NCI-H2107 treated with DMSO at 0.1 percent for 48 hours (cell line): ENCODE results near the gene P2RY1.
"Not testable (repeated sequence)": the region's sequence is repeated elsewhere in the genome, so short reads cannot be mapped to it uniquely, and the experiment has no call there.

ENCODE experiments used
- DNase-seq: peaks from one replicate; lab custom pipeline; 2025; ENCODE audit not compliant: unreplicated experiment; lab: John Stamatoyannopoulos, UW

P2RY1 gene

GRCh38 chr3:152836269-152836668, 1.3 kb downstream of the P2RY1 start:
- no peak for DNase-seq

- DNase-seq: no peak
Measured at GRCh38 chr3:152839511-152839910, 4.6 kb downstream of the P2RY1 start.

- no peak for DNase-seq
Measured at GRCh38 chr3:152841131-152841530, 6.2 kb downstream of the P2RY1 start.

DNA sequence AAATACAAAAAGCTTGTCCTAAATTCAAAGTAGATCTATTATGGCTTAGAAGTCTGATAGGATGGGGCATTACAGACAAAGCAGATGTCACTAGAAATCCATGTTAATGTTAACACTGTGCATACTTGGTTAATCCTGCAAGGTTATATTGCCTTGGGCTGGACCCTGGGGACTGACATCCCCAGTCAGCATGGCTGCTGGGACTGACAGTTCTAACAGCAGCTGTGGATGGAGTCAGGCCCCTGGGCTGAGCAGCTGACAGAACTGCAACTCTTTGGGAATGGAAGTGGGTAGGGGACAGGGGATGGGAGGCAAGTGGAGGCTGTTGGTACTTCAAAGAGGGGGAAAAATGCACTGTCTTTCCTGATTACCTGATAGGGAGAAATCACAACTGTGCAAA, 7.5 kb downstream of the P2RY1 start:
- DNase-seq: no peak

DNA sequence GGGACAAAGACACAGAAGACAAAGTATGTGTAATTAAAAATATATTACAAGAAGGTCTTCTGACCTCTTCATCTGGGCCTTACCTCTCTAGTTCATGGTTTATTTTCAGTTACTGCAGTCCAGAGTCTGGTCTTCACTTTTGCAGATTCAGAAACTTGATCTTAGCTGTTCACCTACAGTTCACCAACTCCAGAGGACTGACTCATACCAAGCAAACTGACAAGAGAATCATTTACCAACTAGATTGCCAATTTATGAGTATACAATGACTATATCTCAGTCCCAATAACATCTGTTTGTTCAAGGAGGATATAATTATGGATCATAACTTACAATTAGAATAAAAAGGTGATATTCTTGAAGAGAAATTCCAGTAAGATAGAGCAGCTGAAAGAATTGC, 9.0 kb downstream of the P2RY1 start:
- no peak for DNase-seq

- DNase-seq: not testable (repeated sequence)
Measured at GRCh38 chr3:152846572-152847202, 11.8 kb downstream of the P2RY1 start.

GRCh38 chr3:152847599-152847998, 12.7 kb downstream of the P2RY1 start:
- DNase-seq: not testable (repeated sequence)

DNA sequence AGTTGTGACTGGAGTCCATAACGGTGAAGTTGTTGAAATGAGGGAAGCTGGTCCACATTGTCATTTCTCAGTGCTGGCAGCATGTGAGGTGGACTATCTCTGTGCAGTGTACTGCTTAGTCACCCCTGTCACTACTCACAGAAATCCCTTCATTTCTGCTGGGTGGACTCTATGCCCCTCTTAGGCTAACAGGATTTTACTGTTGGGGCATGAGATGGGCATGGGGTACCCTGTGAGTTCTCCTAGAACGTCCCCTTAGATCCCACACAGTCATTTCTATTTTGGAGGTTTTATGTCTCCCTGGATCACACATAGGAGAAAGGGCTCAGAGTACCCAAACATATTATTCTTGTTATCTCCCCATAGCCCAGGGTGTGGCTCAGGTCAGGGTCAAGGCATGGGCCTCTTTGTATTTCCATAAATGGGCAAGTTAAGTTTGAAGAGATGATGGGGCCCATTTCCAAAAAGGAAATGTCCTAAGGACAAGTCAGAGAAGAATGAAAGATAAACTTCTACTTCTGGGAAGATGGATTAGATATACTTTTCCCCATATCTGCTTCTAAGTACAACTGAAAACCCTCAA, 15.2 kb downstream of the P2RY1 start:
- DNase-seq: no peak

DNA sequence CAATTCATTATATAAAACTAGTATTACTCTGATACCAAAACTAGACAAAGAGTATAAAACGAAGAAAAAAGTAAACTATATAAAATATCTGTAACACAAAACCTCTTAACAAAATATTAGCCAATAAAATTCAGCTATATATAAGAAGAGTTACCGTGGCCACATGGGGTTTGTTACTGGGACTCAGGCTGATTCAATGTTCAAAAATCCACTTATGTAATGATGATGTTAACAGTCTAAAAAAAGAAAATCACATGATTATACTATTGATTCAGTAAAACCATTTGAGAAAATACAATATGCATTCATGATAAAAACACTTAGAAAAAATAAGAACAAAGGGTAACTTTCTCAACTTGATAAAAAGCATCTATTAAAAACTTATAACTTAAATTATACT, 18.3 kb downstream of the P2RY1 start:
- DNase-seq: no peak

- DNase-seq: no peak
Measured at GRCh38 chr3:152857082-152857481, 22.2 kb downstream of the P2RY1 start.

DNA sequence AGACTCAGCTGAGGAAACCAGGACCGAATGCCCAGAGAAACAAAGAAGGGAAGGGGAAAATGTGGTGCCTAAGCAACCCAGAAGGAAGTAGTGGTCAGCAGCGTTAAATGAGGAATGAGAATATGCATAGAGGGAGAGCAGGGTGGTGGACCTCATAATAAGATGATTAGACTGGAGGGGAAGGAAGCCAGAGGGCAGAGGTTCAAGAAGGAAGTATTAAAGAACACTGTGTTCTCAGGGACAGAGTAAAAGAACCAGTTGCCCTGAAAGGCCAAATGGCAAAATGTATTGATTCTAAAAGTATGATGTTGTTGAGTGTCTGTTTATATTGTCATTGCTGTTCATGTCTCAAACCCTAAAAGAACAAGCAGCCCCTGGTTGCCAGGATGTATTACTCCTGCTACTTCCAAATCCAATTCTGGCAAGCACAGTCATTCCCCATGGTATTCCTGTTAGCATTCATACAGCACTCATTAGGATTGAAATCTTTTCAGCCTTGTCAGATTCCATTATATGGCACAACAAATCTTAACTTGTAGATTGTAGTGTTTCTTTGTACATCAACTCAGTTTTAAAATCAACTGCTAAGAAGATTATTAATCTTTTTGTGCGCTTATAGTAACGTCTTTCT, 23.4 kb downstream of the P2RY1 start:
- DNase-seq: no peak

GRCh38 chr3:152860736-152861135, 25.8 kb downstream of the P2RY1 start:
- no peak for DNase-seq

- DNase-seq: no peak
Measured at GRCh38 chr3:152865668-152866245, 30.8 kb downstream of the P2RY1 start.

GRCh38 chr3:152870027-152870426, 35.1 kb downstream of the P2RY1 start:
- no peak for DNase-seq

GRCh38 chr3:152873314-152873713, 38.4 kb downstream of the P2RY1 start:
- not testable (repeated sequence) for DNase-seq

- DNase-seq: no peak
Measured at GRCh38 chr3:152874896-152875749, 40.2 kb downstream of the P2RY1 start.

- no peak for DNase-seq
Measured at GRCh38 chr3:152879130-152879789, 44.3 kb downstream of the P2RY1 start.

DNA sequence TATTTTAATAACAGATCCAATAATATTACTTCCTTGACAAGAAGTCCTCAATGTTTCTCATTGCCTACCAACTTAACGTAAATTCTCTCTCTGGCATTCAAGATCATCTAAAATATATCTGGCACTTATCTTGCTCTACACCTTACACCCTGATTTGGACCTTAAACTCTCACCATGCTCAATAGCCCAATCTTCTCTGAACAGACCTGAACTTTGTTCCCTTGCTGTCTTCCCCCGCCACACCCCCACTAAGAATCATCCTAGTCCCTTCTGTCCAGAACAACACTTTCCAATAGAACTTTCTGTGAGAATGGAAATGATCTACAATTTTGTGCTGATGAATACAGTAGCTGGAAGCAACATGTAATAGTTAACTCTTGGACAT, 44.9 kb downstream of the P2RY1 start:
- no peak for DNase-seq

- no peak for DNase-seq
Measured at GRCh38 chr3:152885076-152885475, 50.1 kb downstream of the P2RY1 start.
